ENCODE measurements around the gene STAMBPL1.

Gene STAMBPL1

GRCh38 chr10:88933564-88933963 lies 53.5 kb downstream of the STAMBPL1 start:
- no peaks in the 10 kb centered on the region for H3K36me3 ChIP-seq (ENCODE audit: control insufficient read depth, insufficient read depth, low read length)
- H3K9me3 ChIP-seq (ENCODE audit: control insufficient read depth, low read length), result no peaks in the 10 kb centered on the region
- H3K9ac ChIP-seq (ENCODE audit: low read length), result no peak overlapping the region
- peaks cover 11% of the 10 kb centered on the region for H3K4me1 ChIP-seq (ENCODE audit: control insufficient read depth, insufficient read depth, low read length)
- no peaks in the 10 kb centered on the region for H3K27me3 ChIP-seq (ENCODE audit: control insufficient read depth, insufficient read depth, low read length)
- H3K4me3 ChIP-seq (ENCODE audit: low read length), result no peak overlapping the region

GRCh38 chr10:88934900-88935672 lies 55.0 kb downstream of the STAMBPL1 start:
- Histone ChIP-seq H3K27me3 (ENCODE audit: control insufficient read depth, insufficient read depth, low read length) (no peaks in the 10 kb centered on the region), H3K9me3 (ENCODE audit: control insufficient read depth, low read length) (no peaks in the 10 kb centered on the region), H3K4me1 (ENCODE audit: control insufficient read depth, insufficient read depth, low read length) (peaks cover 11% of the 10 kb centered on the region), H3K4me3 (ENCODE audit: low read length) (no peak overlapping the region), H3K9ac (ENCODE audit: low read length) (peak overlapping the region; percentile 0), H3K36me3 (ENCODE audit: control insufficient read depth, insufficient read depth, low read length) (no peaks in the 10 kb centered on the region)

GRCh38 chr10:88936656-88937055 lies 56.6 kb downstream of the STAMBPL1 start:
- H3K9ac ChIP-seq (ENCODE audit: low read length), result no peak overlapping the region
- H3K4me1 ChIP-seq (ENCODE audit: control insufficient read depth, insufficient read depth, low read length), result peaks cover 11% of the 10 kb centered on the region
- H3K36me3 ChIP-seq (ENCODE audit: control insufficient read depth, insufficient read depth, low read length), result no peaks in the 10 kb centered on the region
- H3K27me3 ChIP-seq (ENCODE audit: control insufficient read depth, insufficient read depth, low read length), result no peaks in the 10 kb centered on the region
- no peak overlapping the region for H3K4me3 ChIP-seq (ENCODE audit: low read length)
- H3K9me3 ChIP-seq (ENCODE audit: control insufficient read depth, low read length), result no peaks in the 10 kb centered on the region

GRCh38 chr10:88938039-88938438 lies 58.0 kb downstream of the STAMBPL1 start:
- peaks cover 19% of the 10 kb centered on the region for H3K4me1 ChIP-seq (ENCODE audit: control insufficient read depth, insufficient read depth, low read length)
- no peaks in the 10 kb centered on the region for H3K9me3 ChIP-seq (ENCODE audit: control insufficient read depth, low read length)
- no peaks in the 10 kb centered on the region for H3K27me3 ChIP-seq (ENCODE audit: control insufficient read depth, insufficient read depth, low read length)
- no peak overlapping the region for H3K9ac ChIP-seq (ENCODE audit: low read length)
- no peak overlapping the region for H3K4me3 ChIP-seq (ENCODE audit: low read length)
- no peaks in the 10 kb centered on the region for H3K36me3 ChIP-seq (ENCODE audit: control insufficient read depth, insufficient read depth, low read length)

GRCh38 chr10:88938938-88939337 lies 58.9 kb downstream of the STAMBPL1 start:
- Histone ChIP-seq H3K4me1 (ENCODE audit: control insufficient read depth, insufficient read depth, low read length) (peaks cover 19% of the 10 kb centered on the region), H3K9ac (ENCODE audit: low read length) (no peak overlapping the region), H3K4me3 (ENCODE audit: low read length) (no peak overlapping the region), H3K9me3 (ENCODE audit: control insufficient read depth, low read length) (no peaks in the 10 kb centered on the region), H3K36me3 (ENCODE audit: control insufficient read depth, insufficient read depth, low read length) (no peaks in the 10 kb centered on the region), H3K27me3 (ENCODE audit: control insufficient read depth, insufficient read depth, low read length) (no peaks in the 10 kb centered on the region)

- peaks cover 8% of the 10 kb centered on the region for H3K4me1 ChIP-seq (ENCODE audit: control insufficient read depth, insufficient read depth, low read length)
- H3K9ac ChIP-seq (ENCODE audit: low read length), result no peak overlapping the region
- H3K36me3 ChIP-seq (ENCODE audit: control insufficient read depth, insufficient read depth, low read length), result no peaks in the 10 kb centered on the region
- no peaks in the 10 kb centered on the region for H3K27me3 ChIP-seq (ENCODE audit: control insufficient read depth, insufficient read depth, low read length)
- H3K9me3 ChIP-seq (ENCODE audit: control insufficient read depth, low read length), result no peaks in the 10 kb centered on the region
- H3K4me3 ChIP-seq (ENCODE audit: low read length), result no peak overlapping the region
These were observed 61.0 kb downstream of the STAMBPL1 start for GRCh38 chr10:88941026-88941425.

GRCh38 chr10:88943778-88944177 lies 63.7 kb downstream of the STAMBPL1 start:
- Histone ChIP-seq H3K9ac (ENCODE audit: low read length) (no peak overlapping the region), H3K36me3 (ENCODE audit: control insufficient read depth, insufficient read depth, low read length) (no peaks in the 10 kb centered on the region), H3K9me3 (ENCODE audit: control insufficient read depth, low read length) (no peaks in the 10 kb centered on the region), H3K4me3 (ENCODE audit: low read length) (no peak overlapping the region), H3K4me1 (ENCODE audit: control insufficient read depth, insufficient read depth, low read length) (peaks cover 8% of the 10 kb centered on the region), H3K27me3 (ENCODE audit: control insufficient read depth, insufficient read depth, low read length) (no peaks in the 10 kb centered on the region)

GRCh38 chr10:88944813-88945212 lies 64.8 kb downstream of the STAMBPL1 start:
- Histone ChIP-seq H3K9me3 (ENCODE audit: control insufficient read depth, low read length) (no peaks in the 10 kb centered on the region), H3K4me3 (ENCODE audit: low read length) (no peak overlapping the region), H3K4me1 (ENCODE audit: control insufficient read depth, insufficient read depth, low read length) (peaks cover 8% of the 10 kb centered on the region), H3K36me3 (ENCODE audit: control insufficient read depth, insufficient read depth, low read length) (no peaks in the 10 kb centered on the region), H3K9ac (ENCODE audit: low read length) (no peak overlapping the region), H3K27me3 (ENCODE audit: control insufficient read depth, insufficient read depth, low read length) (no peaks in the 10 kb centered on the region)

GRCh38 chr10:88946200-88946599 lies 66.2 kb downstream of the STAMBPL1 start:
- Histone ChIP-seq H3K36me3 (ENCODE audit: control insufficient read depth, insufficient read depth, low read length) (no peaks in the 10 kb centered on the region), H3K9ac (ENCODE audit: low read length) (no peak overlapping the region)

GRCh38 chr10:88946965-88947590 lies 67.0 kb downstream of the STAMBPL1 start:
- no peaks in the 10 kb centered on the region for H3K27me3 ChIP-seq (ENCODE audit: control insufficient read depth, insufficient read depth, low read length)
- no peak overlapping the region for H3K4me3 ChIP-seq (ENCODE audit: low read length)
- no peak overlapping the region for H3K9ac ChIP-seq (ENCODE audit: low read length)
- H3K36me3 ChIP-seq (ENCODE audit: control insufficient read depth, insufficient read depth, low read length), result no peaks in the 10 kb centered on the region
- H3K9me3 ChIP-seq (ENCODE audit: control insufficient read depth, low read length), result no peaks in the 10 kb centered on the region
- H3K4me1 ChIP-seq (ENCODE audit: control insufficient read depth, insufficient read depth, low read length), result peaks cover 6% of the 10 kb centered on the region

More at GRCh38 chr10:88946200-88946599, 66.2 kb downstream of the STAMBPL1 start:
- Histone ChIP-seq H3K27me3 (ENCODE audit: control insufficient read depth, insufficient read depth, low read length) (no peaks in the 10 kb centered on the region), H3K4me3 (ENCODE audit: low read length) (no peak overlapping the region), H3K4me1 (ENCODE audit: control insufficient read depth, insufficient read depth, low read length) (peaks cover 8% of the 10 kb centered on the region), H3K9me3 (ENCODE audit: control insufficient read depth, low read length) (no peaks in the 10 kb centered on the region)

- H3K36me3 ChIP-seq (ENCODE audit: control insufficient read depth, insufficient read depth, low read length), result no peaks in the 10 kb centered on the region
- no peaks in the 10 kb centered on the region for H3K4me1 ChIP-seq (ENCODE audit: control insufficient read depth, insufficient read depth, low read length)
- H3K9ac ChIP-seq (ENCODE audit: low read length), result no peak overlapping the region
- H3K27me3 ChIP-seq (ENCODE audit: control insufficient read depth, insufficient read depth, low read length), result no peaks in the 10 kb centered on the region
- no peaks in the 10 kb centered on the region for H3K9me3 ChIP-seq (ENCODE audit: control insufficient read depth, low read length)
- H3K4me3 ChIP-seq (ENCODE audit: low read length), result no peak overlapping the region
These were observed 69.0 kb downstream of the STAMBPL1 start for GRCh38 chr10:88949051-88949450.

GRCh38 chr10:88949912-88950837 lies 70.1 kb downstream of the STAMBPL1 start:
- no peak overlapping the region for H3K4me3 ChIP-seq (ENCODE audit: low read length)
- H3K4me1 ChIP-seq (ENCODE audit: control insufficient read depth, insufficient read depth, low read length), result no peaks in the 10 kb centered on the region

More at GRCh38 chr10:88949912-88950837, 70.1 kb downstream of the STAMBPL1 start:
- Histone ChIP-seq H3K9ac (ENCODE audit: low read length) (peak overlapping the region; percentile 27), H3K27me3 (ENCODE audit: control insufficient read depth, insufficient read depth, low read length) (no peaks in the 10 kb centered on the region), H3K9me3 (ENCODE audit: control insufficient read depth, low read length) (no peaks in the 10 kb centered on the region), H3K36me3 (ENCODE audit: control insufficient read depth, insufficient read depth, low read length) (no peaks in the 10 kb centered on the region)

Measured in mucosa of stomach (tissue), 1 donor.